NB4 (cell line): ENCODE results near the gene KRTAP19-8.

Experiments used
- CTCF ChIP-seq: IDR thresholded peaks from one replicate; pipeline ENCODE4 v1.5.1; 2012; ENCODE audit warnings: low read depth, low read length
- MAX ChIP-seq: IDR thresholded peaks from 2 replicates; pipeline ENCODE4 v1.6.1; 2011; ENCODE audit warnings: low read depth, low read length
- POLR2A ChIP-seq: IDR thresholded peaks from 2 replicates; pipeline ENCODE4 v1.6.1; 2011; ENCODE audit warnings: mild to moderate bottlenecking; ENCODE audit not compliant: insufficient read length; ENCODE audit errors: extremely low read depth

DNA sequence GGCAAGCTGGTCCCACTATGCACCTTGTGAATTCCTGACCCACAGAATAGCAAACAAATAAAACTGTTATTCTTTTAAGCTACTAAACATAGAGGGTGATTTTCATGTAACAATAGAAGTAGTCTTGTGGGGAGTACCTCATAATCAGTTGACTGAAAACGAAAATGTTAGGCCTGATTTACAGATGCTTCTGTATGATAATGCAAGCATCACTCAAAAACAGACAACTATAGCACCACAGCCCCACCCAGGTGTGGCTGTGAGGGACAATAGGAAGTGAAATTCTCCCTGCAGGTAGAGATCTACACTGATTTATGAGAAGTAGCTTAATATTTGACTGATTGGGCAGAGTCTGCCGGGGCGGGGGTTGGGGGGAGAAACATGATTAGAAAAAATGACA, 26.5 kb upstream of the KRTAP19-8 start:
- TF ChIP-seq POLR2A (no peak), CTCF (no peak), MAX (no peak)
